ENCODE data around the gene PLSCR5. TPM values are rescaled to one million over a fixed set of nuclear protein-coding genes. Genes with fewer than 3 reads are reported as not detected.

The PLSCR5 gene, protein sequence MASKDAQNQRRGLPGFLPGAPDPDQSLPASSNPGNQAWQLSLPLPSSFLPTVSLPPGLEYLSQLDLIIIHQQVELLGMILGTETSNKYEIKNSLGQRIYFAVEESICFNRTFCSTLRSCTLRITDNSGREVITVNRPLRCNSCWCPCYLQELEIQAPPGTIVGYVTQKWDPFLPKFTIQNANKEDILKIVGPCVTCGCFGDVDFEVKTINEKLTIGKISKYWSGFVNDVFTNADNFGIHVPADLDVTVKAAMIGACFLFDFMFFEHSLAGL
- not detected in 2 replicates for total RNA-seq (2014; rRNA removed; shearing (Covaris generic))

- Histone ChIP-seq H3K4me1 (replicated peaks) (no peaks in the 10 kb centered on the region), H3K4me3 (no peak within 1 kb of the TSS), H3K27me3 (replicated peaks) (no peaks in the 10 kb centered on the region; the same call in 1 of the 2 replicates), H3K27ac (no peak within 1 kb of the TSS), H3K9me3 (replicated peaks) (no peaks in the 10 kb centered on the region), H3K36me3 (no peaks in the 10 kb centered on the region)
- DNase-seq (ENCODE audit: low read depth in 1 of 2, low spot score in 2 of 2): no peak
These were observed at the start of gene PLSCR5 for GRCh38 chr3:146605106-146605505. Gene PLSCR5, minus strand, starts transcription at chr3:146605346. Its CDS starts 134 bp downstream, at chr3:146605212.

DNA sequence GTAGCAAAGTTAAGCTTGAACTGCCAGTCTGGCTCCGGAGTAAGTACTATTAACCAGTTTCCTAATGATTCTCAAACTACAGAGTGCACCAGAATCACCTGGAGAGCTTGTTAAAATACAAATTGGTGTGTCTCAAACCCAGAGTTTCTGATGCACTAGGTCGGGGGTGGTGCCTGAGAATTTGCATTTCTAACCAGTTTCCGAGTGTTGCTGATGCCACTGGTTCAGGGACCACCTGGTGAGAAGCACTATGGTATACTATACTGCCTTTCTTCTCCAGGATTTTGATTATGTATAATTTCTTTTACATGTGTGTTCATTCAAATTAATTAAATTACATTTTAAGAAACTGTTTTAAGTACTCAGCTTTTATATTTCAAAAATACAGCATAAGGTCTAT lies 48.8 kb upstream of the PLSCR5 start:
- no peak overlapping the region for H3K27ac ChIP-seq
- DNase-seq (ENCODE audit: low read depth in 1 of 2, low spot score in 2 of 2): no peak
- no peaks in the 10 kb centered on the region for H3K9me3 ChIP-seq (replicated peaks)
- no peak overlapping the region for H3K4me3 ChIP-seq
- H3K4me1 ChIP-seq (replicated peaks): no peaks in the 10 kb centered on the region
- no peaks in the 10 kb centered on the region for H3K36me3 ChIP-seq
- no peaks in the 10 kb centered on the region for H3K27me3 ChIP-seq (replicated peaks)

- no peaks in the 10 kb centered on the region for H3K36me3 ChIP-seq
These were observed 45.7 kb upstream of the PLSCR5 start for GRCh38 chr3:146650691-146651442.

GRCh38 chr3:146646261-146646660 lies 41.1 kb upstream of the PLSCR5 start:
- DNase-seq (ENCODE audit: low read depth in 1 of 2, low spot score in 2 of 2): no peak
- Histone ChIP-seq H3K4me1 (replicated peaks) (no peaks in the 10 kb centered on the region), H3K4me3 (no peak overlapping the region), H3K36me3 (no peaks in the 10 kb centered on the region), H3K27me3 (replicated peaks) (0 out of 2 replicates have a peak, but pooled peaks cover 5% of the 10 kb centered on the region), H3K27ac (no peak overlapping the region), H3K9me3 (replicated peaks) (no peaks in the 10 kb centered on the region)

More at GRCh38 chr3:146650691-146651442, 45.7 kb upstream of the PLSCR5 start:
- H3K27ac ChIP-seq: no peak overlapping the region
- no peak for DNase-seq (ENCODE audit: low read depth in 1 of 2, low spot score in 2 of 2)
- H3K4me1 ChIP-seq (replicated peaks): no peaks in the 10 kb centered on the region
- H3K9me3 ChIP-seq (replicated peaks): no peaks in the 10 kb centered on the region
- no peak overlapping the region for H3K4me3 ChIP-seq
- no peaks in the 10 kb centered on the region for H3K27me3 ChIP-seq (replicated peaks)

DNA sequence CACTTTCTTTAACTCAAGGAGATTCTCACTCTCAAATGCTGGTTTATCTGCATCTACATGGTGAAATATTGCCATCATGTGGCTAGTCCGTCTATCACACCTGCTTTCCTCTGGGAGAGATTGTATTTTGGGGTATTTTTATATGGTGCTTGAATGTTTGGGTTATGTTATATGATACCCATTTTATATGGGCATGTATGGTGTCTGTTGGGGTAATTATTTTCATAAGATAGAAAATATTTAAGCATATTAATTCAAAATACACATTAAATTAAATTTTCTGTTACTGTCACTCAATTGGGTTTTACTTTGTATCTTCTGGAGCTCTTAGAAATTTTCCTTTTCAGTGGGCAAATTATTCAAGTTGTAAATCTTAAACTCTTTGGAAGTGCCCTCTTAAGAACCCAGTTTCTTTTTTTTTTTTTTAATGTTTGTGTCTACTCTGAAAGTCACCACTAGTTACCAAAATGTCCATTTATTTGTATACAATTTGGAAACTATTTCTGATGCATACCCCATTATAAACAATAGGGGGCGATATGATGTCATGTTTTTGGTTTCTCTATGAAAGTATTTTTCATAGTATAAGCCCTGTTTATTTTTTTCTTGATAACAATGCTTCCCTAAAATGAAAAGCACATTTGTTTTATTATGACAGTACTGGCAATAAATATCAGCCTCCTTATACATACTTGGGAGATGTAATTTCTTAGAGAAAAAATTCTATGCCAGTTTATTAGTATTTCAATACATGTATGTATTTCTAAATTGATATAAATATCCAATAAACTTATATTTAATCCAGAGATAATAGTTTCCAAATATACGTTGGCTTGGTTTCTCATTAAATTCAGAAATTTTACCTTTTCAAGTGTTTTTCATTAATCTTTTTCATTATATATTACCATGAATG lies 36.1 kb upstream of the PLSCR5 start:
- peak in 1 of 2 experiments; percentile 34 for DNase-seq (ENCODE audit: low read depth in 1 of 2, low spot score in 2 of 2)
- no peaks in the 10 kb centered on the region for H3K9me3 ChIP-seq (replicated peaks)
- H3K4me1 ChIP-seq (replicated peaks): 0 out of 2 replicates have a peak, but pooled peaks cover 3% of the 10 kb centered on the region
- no peak overlapping the region for H3K4me3 ChIP-seq
- 0 out of 2 replicates have a peak, but pooled peaks cover 5% of the 10 kb centered on the region for H3K27me3 ChIP-seq (replicated peaks)
- no peaks in the 10 kb centered on the region for H3K36me3 ChIP-seq
- no peak overlapping the region for H3K27ac ChIP-seq

DNA sequence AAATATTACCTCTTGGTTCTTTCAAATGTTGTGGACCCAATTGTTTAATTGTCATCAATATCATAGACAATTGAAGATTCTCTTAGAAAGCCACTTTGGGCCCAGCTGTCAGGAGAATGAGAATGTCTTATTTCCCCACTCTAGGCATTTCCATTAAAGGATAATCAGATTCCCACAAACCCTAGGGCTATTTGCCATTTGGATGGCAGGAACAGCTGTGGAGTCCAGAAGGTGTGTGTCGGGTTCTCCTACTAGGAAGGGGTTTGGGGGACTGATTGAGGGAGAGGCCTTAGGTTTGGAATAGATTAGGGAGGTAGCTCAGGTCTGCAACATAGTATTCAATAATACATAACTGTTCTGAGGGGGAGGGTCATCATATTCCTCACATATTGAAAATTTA lies 35.2 kb upstream of the PLSCR5 start:
- Histone ChIP-seq H3K27ac (no peak overlapping the region), H3K4me3 (no peak overlapping the region), H3K4me1 (replicated peaks) (0 out of 2 replicates have a peak, but pooled peaks cover 3% of the 10 kb centered on the region), H3K9me3 (replicated peaks) (no peaks in the 10 kb centered on the region), H3K36me3 (no peaks in the 10 kb centered on the region), H3K27me3 (replicated peaks) (0 out of 2 replicates have a peak, but pooled peaks cover 5% of the 10 kb centered on the region)
- no peak for DNase-seq (ENCODE audit: low read depth in 1 of 2, low spot score in 2 of 2)

DNA sequence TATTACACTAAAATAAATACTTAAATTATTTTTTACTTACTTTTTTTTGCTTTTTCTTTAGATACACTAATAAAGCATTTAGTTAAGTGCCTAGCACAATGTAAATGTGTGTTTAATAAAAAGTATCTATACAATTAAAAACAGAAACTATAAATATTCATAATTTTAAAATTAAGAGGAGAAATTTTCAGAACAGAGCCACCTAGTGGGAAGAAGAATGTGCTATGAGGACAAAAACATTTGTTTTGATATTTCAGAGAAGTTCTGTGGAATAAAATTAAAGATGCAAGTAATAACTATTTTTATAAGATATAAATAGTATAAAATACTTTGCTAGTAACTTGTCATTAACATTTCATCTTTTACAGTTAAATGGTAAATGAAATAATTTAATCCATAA lies 33.6 kb upstream of the PLSCR5 start:
- no peak for DNase-seq (ENCODE audit: low read depth in 1 of 2, low spot score in 2 of 2)
- H3K27me3 ChIP-seq (replicated peaks): 0 out of 2 replicates have a peak, but pooled peaks cover 5% of the 10 kb centered on the region
- H3K27ac ChIP-seq: no peak overlapping the region
- no peaks in the 10 kb centered on the region for H3K9me3 ChIP-seq (replicated peaks)
- no peak overlapping the region for H3K4me3 ChIP-seq
- H3K36me3 ChIP-seq: no peaks in the 10 kb centered on the region
- 0 out of 2 replicates have a peak, but pooled peaks cover 3% of the 10 kb centered on the region for H3K4me1 ChIP-seq (replicated peaks)

- DNase-seq (ENCODE audit: low read depth in 1 of 2, low spot score in 2 of 2): no peak
- Histone ChIP-seq H3K4me3 (no peak overlapping the region), H3K27me3 (replicated peaks) (0 out of 2 replicates have a peak, but pooled peaks cover 5% of the 10 kb centered on the region), H3K27ac (no peak overlapping the region), H3K9me3 (replicated peaks) (no peaks in the 10 kb centered on the region), H3K4me1 (replicated peaks) (0 out of 2 replicates have a peak, but pooled peaks cover 3% of the 10 kb centered on the region), H3K36me3 (no peaks in the 10 kb centered on the region)
These were observed 32.7 kb upstream of the PLSCR5 start for GRCh38 chr3:146637871-146638270.

GRCh38 chr3:146636881-146637280 lies 31.7 kb upstream of the PLSCR5 start:
- DNase-seq (ENCODE audit: low read depth in 1 of 2, low spot score in 2 of 2): no peak
- H3K36me3 ChIP-seq: no peaks in the 10 kb centered on the region
- no peak overlapping the region for H3K4me3 ChIP-seq
- H3K9me3 ChIP-seq (replicated peaks): no peaks in the 10 kb centered on the region
- 0 out of 2 replicates have a peak, but pooled peaks cover 3% of the 10 kb centered on the region for H3K27me3 ChIP-seq (replicated peaks)
- H3K4me1 ChIP-seq (replicated peaks): 0 out of 2 replicates have a peak, but pooled peaks cover 3% of the 10 kb centered on the region
- H3K27ac ChIP-seq: no peak overlapping the region

DNA sequence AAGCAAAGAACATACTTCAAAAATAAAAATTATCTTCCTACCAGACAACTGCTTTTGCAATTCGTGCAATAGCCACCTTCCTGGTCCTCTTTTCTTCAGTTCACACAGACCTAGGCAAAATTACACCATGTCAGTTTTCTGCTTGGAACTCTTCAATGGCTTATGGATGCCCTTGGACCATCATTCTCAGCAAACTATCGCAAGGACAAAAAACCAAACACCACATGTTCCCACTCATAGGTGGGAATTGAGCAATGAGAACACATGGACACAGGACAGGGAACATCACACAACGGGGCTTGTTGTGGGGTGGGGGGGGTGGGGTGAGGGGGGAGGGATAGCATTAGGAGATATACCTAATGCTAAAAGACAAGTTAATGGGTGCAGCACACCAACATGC lies 29.2 kb upstream of the PLSCR5 start:
- H3K36me3 ChIP-seq: no peaks in the 10 kb centered on the region
- no peak overlapping the region for H3K4me3 ChIP-seq
- DNase-seq (ENCODE audit: low read depth in 1 of 2, low spot score in 2 of 2): no peak
- H3K4me1 ChIP-seq (replicated peaks): 0 out of 2 replicates have a peak, but pooled peaks cover 3% of the 10 kb centered on the region
- H3K27me3 ChIP-seq (replicated peaks): no peaks in the 10 kb centered on the region
- no peak overlapping the region for H3K27ac ChIP-seq
- H3K9me3 ChIP-seq (replicated peaks): no peaks in the 10 kb centered on the region

DNA sequence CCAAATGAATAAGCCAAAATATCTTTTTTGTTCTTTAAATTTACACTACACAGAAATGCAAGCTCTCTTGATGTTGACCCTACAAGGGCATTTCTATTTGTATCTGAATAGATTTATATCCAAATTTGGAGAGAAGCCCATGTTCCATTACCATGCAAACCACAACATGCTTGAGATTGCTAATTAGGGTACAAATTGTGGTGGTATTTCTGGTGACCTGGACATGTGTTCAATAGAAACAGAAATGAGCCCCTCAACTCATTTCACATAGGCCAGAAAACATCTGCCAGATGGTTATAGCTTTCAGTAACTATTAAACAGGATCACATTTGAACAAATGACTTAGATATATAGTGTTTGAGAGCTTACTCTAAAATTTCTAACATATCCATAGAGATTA lies 23.5 kb upstream of the PLSCR5 start:
- Histone ChIP-seq H3K36me3 (no peaks in the 10 kb centered on the region), H3K4me3 (no peak overlapping the region), H3K9me3 (replicated peaks) (no peaks in the 10 kb centered on the region), H3K27me3 (replicated peaks) (no peaks in the 10 kb centered on the region), H3K4me1 (replicated peaks) (no peaks in the 10 kb centered on the region), H3K27ac (no peak overlapping the region)
- DNase-seq (ENCODE audit: low read depth in 1 of 2, low spot score in 2 of 2): no peak

DNA sequence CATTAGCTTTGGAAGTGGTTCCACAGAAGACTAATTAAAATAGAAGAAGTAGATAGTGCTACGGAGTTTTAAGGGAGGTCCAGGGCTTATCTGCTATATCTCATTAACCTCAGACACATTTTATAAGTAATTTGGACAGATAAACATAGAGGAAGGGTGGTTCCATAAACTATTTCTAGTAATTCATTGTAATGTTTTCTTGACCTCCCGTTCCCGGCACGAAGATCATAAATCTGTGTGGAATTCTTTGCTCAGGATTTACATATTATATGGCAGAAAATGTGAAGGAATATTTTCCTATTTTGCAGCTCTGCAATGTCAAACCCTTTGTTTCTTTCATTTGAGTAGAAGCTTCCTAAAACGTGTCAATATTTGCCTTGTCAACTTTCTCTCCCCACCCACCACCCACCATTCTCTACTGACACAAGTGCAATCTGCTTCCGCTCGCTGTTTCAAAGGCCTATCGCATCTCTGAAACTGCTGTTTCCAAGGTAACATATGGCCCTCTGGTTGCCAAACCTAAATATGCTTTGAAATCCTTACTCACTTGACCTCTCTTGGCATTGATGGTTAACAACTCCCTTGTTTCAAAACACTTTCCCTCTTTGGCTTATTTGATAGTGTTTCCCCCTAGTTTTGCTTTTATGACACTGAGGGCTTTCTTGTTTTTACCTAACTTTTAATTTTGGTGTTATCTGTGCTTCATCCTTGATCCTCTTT lies 21.4 kb upstream of the PLSCR5 start:
- no peak for DNase-seq (ENCODE audit: low read depth in 1 of 2, low spot score in 2 of 2)
- H3K36me3 ChIP-seq: no peaks in the 10 kb centered on the region
- no peaks in the 10 kb centered on the region for H3K9me3 ChIP-seq (replicated peaks)
- no peak overlapping the region for H3K4me3 ChIP-seq
- no peaks in the 10 kb centered on the region for H3K4me1 ChIP-seq (replicated peaks)
- H3K27ac ChIP-seq: no peak overlapping the region
- H3K27me3 ChIP-seq (replicated peaks): no peaks in the 10 kb centered on the region

All from SJSA1 (cell line).